Effector CD4-positive, alpha-beta T cell (primary cell): ENCODE results near the gene CENPM.

ENCODE experiments used
- DNase-seq: peaks from one replicate; pipeline ENCODE4 v3.0.0-alpha.2; 2020

CENPM gene

GRCh38 chr22:41912338-41913039 is 34.5 kb downstream of the CENPM start:
- DNase-seq: no peak

- DNase-seq: no peak
Measured at GRCh38 chr22:41911001-41911611, 35.8 kb downstream of the CENPM start.

GRCh38 chr22:41910050-41911000 is 36.6 kb downstream of the CENPM start:
- DNase-seq: no peak

- DNase-seq: no peak
Measured at GRCh38 chr22:41909310-41910049, 37.5 kb downstream of the CENPM start.

- no peak for DNase-seq
Measured at GRCh38 chr22:41908411-41909309, 38.3 kb downstream of the CENPM start.

GRCh38 chr22:41907436-41908401 is 39.2 kb downstream of the CENPM start:
- DNase-seq: no peak

- DNase-seq: no peak
Measured at GRCh38 chr22:41906822-41907221, 40.1 kb downstream of the CENPM start.

GRCh38 chr22:41905411-41906202 is 41.3 kb downstream of the CENPM start:
- DNase-seq: no peak

- DNase-seq: no peak
Measured at GRCh38 chr22:41904450-41905410, 42.2 kb downstream of the CENPM start.

- no peak for DNase-seq
Measured at GRCh38 chr22:41902932-41903421, 44.0 kb downstream of the CENPM start.

GRCh38 chr22:41902016-41902415 is 44.9 kb downstream of the CENPM start:
- no peak for DNase-seq

GRCh38 chr22:41900652-41901312 is 46.2 kb downstream of the CENPM start:
- DNase-seq: no peak

GRCh38 chr22:41899992-41900651 is 46.8 kb downstream of the CENPM start:
- DNase-seq: no peak

- DNase-seq: no peak
Measured at GRCh38 chr22:41899110-41899509, 47.8 kb downstream of the CENPM start.

GRCh38 chr22:41898645-41899044 is 48.3 kb downstream of the CENPM start:
- no peak for DNase-seq

- DNase-seq: no peak
Measured at GRCh38 chr22:41893591-41894375, 53.2 kb downstream of the CENPM start.
